HepG2 (cell line): ENCODE data around the gene HPCAL4. TPM values are rescaled to one million over a fixed set of nuclear protein-coding genes. Genes with fewer than 3 reads are reported as not detected.
A peak's percentile ranks its signal among the peaks of the same experiment; 100 is the strongest.

ENCODE experiments used
- CHCHD3 ChIP-seq: sonication (generic); formaldehyde crosslinking; IDR thresholded peaks from 2 replicates; pipeline ENCODE4 v1.8.0; 2022; ENCODE audit warnings: mild to moderate bottlenecking, missing genetic modification reagents, moderate library complexity
- CREB1 ChIP-seq, 2 experiments: fragments of 450-650 bp in 1 of 2; IDR thresholded peaks; 2 replicates each; pipeline ENCODE4 v1.6.1; 2016 to 2017; ENCODE audit warnings: control low read depth in 1 of 2, mild to moderate bottlenecking in 1 of 2, missing compliant biosample characterization in 1 of 2, missing genetic modification characterization in 1 of 2
- CREBL2 ChIP-seq: sonication (generic); formaldehyde crosslinking; IDR thresholded peaks from 2 replicates; pipeline ENCODE4 v1.8.1; 2023; ENCODE audit warnings: missing genetic modification reagents, mild to moderate bottlenecking, borderline replicate concordance
- KDM2A ChIP-seq: sonication (generic); formaldehyde crosslinking; IDR thresholded peaks from 2 replicates; pipeline ENCODE4 v1.4.0; 2020; ENCODE audit warnings: low read depth, missing genetic modification reagents, borderline replicate concordance
- KDM3A ChIP-seq: IDR thresholded peaks from 2 replicates; pipeline ENCODE4 v1.6.1; 2018; ENCODE audit warnings: low read depth, missing compliant biosample characterization
- NCOA5 ChIP-seq: sonication (generic); formaldehyde crosslinking; IDR thresholded peaks from 2 replicates; pipeline ENCODE4 v1.4.0; 2020; ENCODE audit warnings: missing genetic modification reagents
- NFYB ChIP-seq: sonication (generic); formaldehyde crosslinking; IDR thresholded peaks from 2 replicates; pipeline ENCODE4 v1.4.0; 2020; ENCODE audit warnings: missing genetic modification reagents
- NR2F6 ChIP-seq, 2 experiments: IDR thresholded peaks; 2 replicates each; pipeline ENCODE4 v1.6.1; 2016; ENCODE audit warnings: antibody characterized with exemption in 1 of 2, mild to moderate bottlenecking in 1 of 2
- PHF8 ChIP-seq: sonication (generic); formaldehyde crosslinking; IDR thresholded peaks from 2 replicates; pipeline ENCODE4 v1.5.0; 2020; ENCODE audit warnings: missing genetic modification reagents
- PRMT3 ChIP-seq: sonication (generic); formaldehyde crosslinking; IDR thresholded peaks from 2 replicates; pipeline ENCODE4 v1.8.1; 2022; ENCODE audit warnings: low read depth, mild to moderate bottlenecking, moderate library complexity, missing genetic modification reagents, borderline replicate concordance
- RFXANK ChIP-seq: IDR thresholded peaks from 2 replicates; pipeline ENCODE4 v1.6.1; 2016
- SAP130 ChIP-seq: IDR thresholded peaks from 2 replicates; pipeline ENCODE4 v1.6.1; 2016; ENCODE audit warnings: low read depth
- TEAD2 ChIP-seq: sonication (generic); formaldehyde crosslinking; IDR thresholded peaks from 2 replicates; pipeline ENCODE4 v1.9.0; 2021; ENCODE audit warnings: missing genetic modification reagents
- TMF1 ChIP-seq: sonication (generic); formaldehyde crosslinking; IDR thresholded peaks from 2 replicates; pipeline ENCODE4 v1.8.1; 2022; ENCODE audit warnings: low read depth, missing genetic modification reagents
- USF2 ChIP-seq, 2 experiments: sonication (generic) in 1 of 2; formaldehyde crosslinking in 1 of 2; IDR thresholded peaks; 2 replicates each; pipeline versions ENCODE4 v1.5.1 to v1.6.1; 2011 to 2020; ENCODE audit warnings: borderline replicate concordance in 1 of 2, low read depth in 1 of 2, low read length in 1 of 2, mild to moderate bottlenecking in 1 of 2, missing genetic modification reagents in 1 of 2, moderate library complexity in 1 of 2
- YEATS4 ChIP-seq: sonication (generic); formaldehyde crosslinking; IDR thresholded peaks from 2 replicates; pipeline ENCODE4 v1.4.0; 2020; ENCODE audit warnings: missing genetic modification reagents, borderline replicate concordance
- ZFAT ChIP-seq: sonication (generic); formaldehyde crosslinking; conservative IDR thresholded peaks from 2 replicates; pipeline ENCODE4 v1.8.1; 2023; ENCODE audit warnings: missing genetic modification reagents, inconsistent platforms
- ZMYM2 ChIP-seq: sonication (generic); formaldehyde crosslinking; IDR thresholded peaks from 2 replicates; pipeline ENCODE4 v1.8.0; 2022; ENCODE audit warnings: mild to moderate bottlenecking, missing genetic modification reagents
- ZNF160 ChIP-seq: sonication (generic); formaldehyde crosslinking; IDR thresholded peaks from 2 replicates; pipeline ENCODE4 v1.8.0; 2022; ENCODE audit warnings: mild to moderate bottlenecking, inconsistent platforms, missing genetic modification reagents
- ZNF253 ChIP-seq: sonication (generic); formaldehyde crosslinking; IDR thresholded peaks from 2 replicates; pipeline ENCODE4 v1.8.0; 2022; ENCODE audit warnings: mild to moderate bottlenecking, missing genetic modification reagents, borderline replicate concordance
- ZNF382 ChIP-seq: sonication (generic); formaldehyde crosslinking; IDR thresholded peaks from 2 replicates; pipeline ENCODE4 v1.5.0; 2020; ENCODE audit warnings: missing genetic modification reagents, mild to moderate bottlenecking, borderline replicate concordance
- ZNF44 ChIP-seq: sonication (generic); formaldehyde crosslinking; IDR thresholded peaks from 2 replicates; pipeline ENCODE4 v1.5.1; 2020; ENCODE audit warnings: mild to moderate bottlenecking, missing genetic modification reagents
- ZNF547 ChIP-seq: sonication (generic); formaldehyde crosslinking; IDR thresholded peaks from 2 replicates; pipeline ENCODE4 v1.5.1; 2020; ENCODE audit warnings: mild to moderate bottlenecking, missing genetic modification reagents
- ZNF768 ChIP-seq: sonication (generic); formaldehyde crosslinking; IDR thresholded peaks from 2 replicates; pipeline ENCODE4 v1.4.0; 2020; ENCODE audit warnings: missing genetic modification reagents
- ZNF776 ChIP-seq: sonication (generic); formaldehyde crosslinking; IDR thresholded peaks from 2 replicates; pipeline ENCODE4 v1.4.0; 2020; ENCODE audit warnings: mild to moderate bottlenecking, missing genetic modification reagents
- ZNF781 ChIP-seq: sonication (generic); formaldehyde crosslinking; IDR thresholded peaks from 2 replicates; pipeline ENCODE4 v1.5.1; 2020; ENCODE audit warnings: borderline replicate concordance, mild to moderate bottlenecking, missing genetic modification reagents; ENCODE audit errors: not compliant biosample characterization
- ZNF878 ChIP-seq: sonication (generic); formaldehyde crosslinking; IDR thresholded peaks from 2 replicates; pipeline ENCODE4 v1.8.1; 2023; ENCODE audit warnings: mild to moderate bottlenecking, missing genetic modification reagents, moderate library complexity
- polyA plus RNA-seq, 8 experiments: library from polyadenylated mRNA; depleted of rRNA in 3 of 8; stranded (reverse) in 7 of 8; unstranded in 1 of 8; fragments of >200 nt; fragmentation: Illumina TruSeq in 4 of 8; extraction: Trizol in 4 of 8; gene quantifications; 2 replicates each; pipeline versions ENCODE4 v1.2.1 to v1.2.3, GENCODE V29; 2011 to 2016; ENCODE audit warnings: low read depth in 4 of 8, missing spikeins in 1 of 8, mixed read lengths in 1 of 8; ENCODE audit not compliant: insufficient read depth in 1 of 8
- total RNA-seq, 5 experiments: library from RNA; depleted of rRNA; stranded (reverse); fragments of >200 nt; fragmentation: Illumina TruSeq; extraction: Trizol; gene quantifications; 2 replicates each; pipeline ENCODE4 v1.2.3, GENCODE V29; 2016; ENCODE audit warnings: low read depth in 1 of 5
- TF ChIP-seq, protein P1 (sequence below): sonication (generic); IDR thresholded peaks from 2 replicates; pipeline ENCODE4 v1.6.1; 2016; ENCODE audit warnings: low read depth, borderline replicate concordance

HPCAL4 gene
- total and polyA plus RNA-seq, 2 of the 13 experiments (the other 11 are each of a cell fraction or from before 2014, with no cell fraction given) = not detected

- TF ChIP-seq USF2 (IDR thresholded peaks at IDR 0.05; ENCODE audit: low read depth, low read length) (no peak), USF2 (CRISPR knock-in tag; IDR thresholded peaks at IDR 0.05; ENCODE audit: borderline replicate concordance) (no peak), YEATS4 (CRISPR knock-in tag) (0 out of 2 replicates have a peak, but pooled peaks have one; percentile 15), PRMT3 (no peak), SAP130 (0 out of 2 replicates have a peak, but pooled peaks have one; percentile 9), CHCHD3 (CRISPR knock-in tag) (no peak), ZMYM2 (CRISPR knock-in tag) (no peak), NFYB (CRISPR knock-in tag) (no peak), ZFAT (CRISPR knock-in tag) (no peak), PHF8 (CRISPR knock-in tag) (peak; percentile 62; the same call in 1 of the 2 replicates), ZNF253 (CRISPR knock-in tag) (no peak), ZNF547 (no peak), ZNF382 (CRISPR knock-in tag) (no peak), NCOA5 (CRISPR knock-in tag) (no peak), CREBL2 (CRISPR knock-in tag) (no peak), ZNF160 (CRISPR knock-in tag) (0 out of 2 replicates have a peak, but pooled peaks have one; percentile 16), ZNF768 (CRISPR knock-in tag) (no peak), TEAD2 (CRISPR knock-in tag) (no peak), NR2F6 (IDR thresholded peaks at IDR 0.05) (no peak), NR2F6 (CRISPR knock-in tag; IDR thresholded peaks at IDR 0.05) (no peak), KDM3A (CRISPR knock-in tag) (no peak), RFXANK (CRISPR knock-in tag) (no peak), TMF1 (no peak), CREB1 (IDR thresholded peaks at IDR 0.05) (no peak), CREB1 (CRISPR knock-in tag; IDR thresholded peaks at IDR 0.05) (no peak), ZNF878 (CRISPR knock-in tag) (no peak), ZNF781 (CRISPR knock-in tag) (no peak), KDM2A (CRISPR knock-in tag) (peak; percentile 42; the same call in 1 of the 2 replicates), ZNF44 (CRISPR knock-in tag) (no peak), ZNF776 (no peak)
- TF ChIP-seq, protein P1, sequence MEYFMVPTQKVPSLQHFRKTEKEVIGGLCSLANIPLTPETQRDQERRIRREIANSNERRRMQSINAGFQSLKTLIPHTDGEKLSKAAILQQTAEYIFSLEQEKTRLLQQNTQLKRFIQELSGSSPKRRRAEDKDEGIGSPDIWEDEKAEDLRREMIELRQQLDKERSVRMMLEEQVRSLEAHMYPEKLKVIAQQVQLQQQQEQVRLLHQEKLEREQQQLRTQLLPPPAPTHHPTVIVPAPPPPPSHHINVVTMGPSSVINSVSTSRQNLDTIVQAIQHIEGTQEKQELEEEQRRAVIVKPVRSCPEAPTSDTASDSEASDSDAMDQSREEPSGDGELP = no peak
Measured at GRCh38 chr1:39738622-39739366, 47.6 kb upstream of the HPCAL4 start, which contains the start of gene PPIE (continued).
